ENCODE data around the gene ATP5F1C. TPM values are rescaled to one million over a fixed set of nuclear protein-coding genes. Genes with fewer than 3 reads are reported as not detected.

The ATP5F1C gene
- total RNA-seq, 1 donor from 2014 or later = 438 TPM

GRCh38 chr10:7853226-7853842 lies 65.4 kb downstream of the ATP5F1C start:
- no peak for DNase-seq (ENCODE audit: low read depth)

- peak; percentile 73 for DNase-seq (ENCODE audit: low read depth)
These were observed 65.9 kb downstream of the ATP5F1C start for GRCh38 chr10:7853890-7854289.

DNA sequence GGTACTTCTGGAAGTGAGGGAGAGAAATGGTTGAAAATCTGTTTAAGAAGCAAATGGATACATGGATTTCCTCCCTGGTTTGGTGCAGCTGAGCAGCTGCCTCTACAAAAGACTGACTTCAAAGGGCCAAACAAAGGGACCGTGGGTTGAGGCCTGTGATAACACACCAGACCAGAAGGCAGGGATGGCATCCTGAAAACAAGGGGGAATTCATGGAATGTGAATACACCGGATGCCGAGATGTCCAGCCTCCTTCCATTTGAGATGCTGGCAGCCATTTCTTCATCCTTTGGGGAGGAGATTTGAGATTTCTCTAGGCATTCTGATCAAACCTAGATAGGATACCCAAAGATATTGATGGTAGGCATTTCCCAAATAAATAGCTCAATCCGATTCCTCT lies 67.2 kb downstream of the ATP5F1C start:
- DNase-seq (ENCODE audit: low read depth) = no peak

GRCh38 chr10:7856678-7857077 lies 68.7 kb downstream of the ATP5F1C start:
- peak; percentile 70 for DNase-seq (ENCODE audit: low read depth)

DNA sequence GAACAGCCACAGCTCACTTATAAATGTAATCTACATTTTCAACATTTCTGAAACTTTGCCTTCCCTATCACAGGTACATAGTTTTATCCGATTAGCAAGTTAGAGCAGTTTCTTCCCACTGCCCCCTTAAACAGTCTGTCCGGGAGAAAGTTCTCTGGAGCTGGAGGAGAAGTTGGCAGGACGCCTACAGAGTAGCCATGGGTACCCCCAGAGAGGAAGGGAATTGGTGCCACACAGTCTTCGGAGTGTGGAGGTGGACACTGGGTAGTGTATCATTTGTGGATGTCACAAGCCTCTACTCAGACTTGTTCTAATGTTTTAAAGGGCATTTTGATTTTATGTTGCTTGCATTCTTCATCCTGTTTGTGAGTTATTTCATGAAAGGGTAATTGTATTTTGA lies 69.3 kb downstream of the ATP5F1C start:
- DNase-seq (ENCODE audit: low read depth) = peak; percentile 11

Other genes with a start within 250 kb of the ATP5F1C start
- 0.52 and 11.1 TPM in 2 replicates for gene ITIH5, start 121.2 kb upstream of the ATP5F1C start, total RNA-seq
- 0.10 and 1.2 TPM in 2 replicates for gene ITIH2, start 84.9 kb upstream of the ATP5F1C start, total RNA-seq
- gene KIN, start 184 bp upstream of the ATP5F1C start, total RNA-seq = 7.1 and 7.6 TPM in 2 replicates
- gene TAF3, start 30.3 kb downstream of the ATP5F1C start, total RNA-seq = 0.52 and 2.5 TPM in 2 replicates